Liver (tissue), 9 donors: ENCODE data around the gene IL17RB. TPM values are rescaled to one million over a fixed set of nuclear protein-coding genes. Genes with fewer than 3 reads are reported as not detected.

ENCODE experiments used
- DNase-seq: peaks from one replicate; pipeline ENCODE4 v3.0.0-alpha.2; 2017; ENCODE audit warnings: low spot score
- H3K27ac ChIP-seq, 2 donors: one replicate each; pipeline ENCODE4 v1.7.0; 2013; ENCODE audit warnings: inconsistent platforms in 2 of 2, low read length in 2 of 2, control low read depth in 1 of 2, low read depth in 1 of 2, mild to moderate bottlenecking in 1 of 2
- H3K27me3 ChIP-seq, 4 donors: one replicate each; pipeline versions ENCODE4 v1.6.1 to v1.7.0; 2013; ENCODE audit warnings: low read length in 3 of 4, inconsistent platforms in 1 of 4, mild to moderate bottlenecking in 1 of 4, moderate library complexity in 1 of 4; ENCODE audit not compliant: control insufficient read depth in 4 of 4, insufficient read depth in 4 of 4
- H3K36me3 ChIP-seq, 4 donors: one replicate each; pipeline versions ENCODE4 v1.6.1 to v1.7.0; 2013; ENCODE audit warnings: low read length in 3 of 4, mild to moderate bottlenecking in 3 of 4, low read depth in 1 of 4, moderate library complexity in 1 of 4; ENCODE audit not compliant: control insufficient read depth in 4 of 4, insufficient read depth in 3 of 4
- H3K4me1 ChIP-seq, 4 donors: one replicate each; pipeline versions ENCODE4 v1.6.1 to v1.7.0; 2013; ENCODE audit warnings: low read length in 3 of 4, mild to moderate bottlenecking in 3 of 4, moderate library complexity in 1 of 4; ENCODE audit not compliant: control insufficient read depth in 4 of 4, insufficient read depth in 4 of 4
- H3K4me3 ChIP-seq, 3 donors: one replicate each; pipeline versions ENCODE4 v1.6.1 to v1.7.0; 2013; ENCODE audit warnings: low read length in 3 of 3, control low read depth in 1 of 3, low read depth in 1 of 3, mild to moderate bottlenecking in 1 of 3
- H3K9ac ChIP-seq, 2 donors: one replicate each; pipeline ENCODE4 v1.7.0; 2013; ENCODE audit warnings: low read length in 2 of 2, mild to moderate bottlenecking in 2 of 2, moderate library complexity in 2 of 2, control low read depth in 1 of 2, low read depth in 1 of 2
- H3K9me3 ChIP-seq, 4 donors: one replicate each; pipeline versions ENCODE4 v1.6.1 to v1.7.0; 2013; ENCODE audit warnings: low read length in 3 of 4; ENCODE audit not compliant: control insufficient read depth in 4 of 4
- ATF3 ChIP-seq: IDR thresholded peaks from 2 replicates; pipeline ENCODE4 v1.6.1; 2016; ENCODE audit warnings: antibody characterized with exemption
- FOXA1 ChIP-seq: IDR thresholded peaks from 2 replicates; pipeline ENCODE4 v1.6.1; 2016; ENCODE audit warnings: antibody characterized with exemption
- FOXA2 ChIP-seq: IDR thresholded peaks from 2 replicates; pipeline ENCODE4 v1.6.1; 2016; ENCODE audit warnings: antibody characterized with exemption
- HNF4A ChIP-seq, 2 donors: conservative IDR thresholded peaks; 2 replicates each; pipeline ENCODE4 v1.6.1; 2016; ENCODE audit warnings: antibody characterized with exemption in 2 of 2, mild to moderate bottlenecking in 2 of 2
- JUND ChIP-seq, 2 donors: IDR thresholded peaks; 2 replicates each; pipeline ENCODE4 v1.6.1; 2016; ENCODE audit warnings: antibody characterized with exemption in 2 of 2
- MAX ChIP-seq: IDR thresholded peaks from 2 replicates; pipeline ENCODE4 v1.6.1; 2016; ENCODE audit warnings: antibody characterized with exemption
- NR2F2 ChIP-seq: IDR thresholded peaks from 2 replicates; pipeline ENCODE4 v1.6.1; 2016; ENCODE audit warnings: antibody characterized with exemption
- RAD21 ChIP-seq, 2 donors: IDR thresholded peaks; 2 replicates each; pipeline ENCODE4 v1.6.1; 2016; ENCODE audit warnings: antibody characterized with exemption in 2 of 2, mild to moderate bottlenecking in 2 of 2
- REST ChIP-seq: IDR thresholded peaks from 2 replicates; pipeline ENCODE4 v1.6.1; 2016; ENCODE audit warnings: antibody characterized with exemption, mild to moderate bottlenecking
- RXRA ChIP-seq, 2 donors: IDR thresholded peaks; 2 replicates each; pipeline ENCODE4 v1.6.1; 2017 to 2018; ENCODE audit warnings: antibody characterized with exemption in 2 of 2, mild to moderate bottlenecking in 1 of 2
- TAF1 ChIP-seq: conservative IDR thresholded peaks from 2 replicates; pipeline ENCODE4 v1.6.1; 2016; ENCODE audit warnings: antibody characterized with exemption, mild to moderate bottlenecking
- YY1 ChIP-seq: IDR thresholded peaks from 2 replicates; pipeline ENCODE4 v1.6.1; 2016; ENCODE audit warnings: antibody characterized with exemption, mild to moderate bottlenecking
- ZBTB33 ChIP-seq: IDR thresholded peaks from 2 replicates; pipeline ENCODE4 v1.6.1; 2016; ENCODE audit warnings: antibody characterized with exemption
- WGBS: extraction: QIAGEN DNeasy Blood & Tissue Kit; methylation state at CpG from one replicate; pipeline ENCODE4 v1.1.7; 2013; 5-methylcytosine and 5-hydroxymethylcytosine counted together
- polyA plus RNA-seq, 2 donors: library from polyadenylated mRNA; stranded (reverse) in 1 of 2; unstranded in 1 of 2; fragments of 200-250 nt in 1 of 2; fragments of >200 nt in 1 of 2; fragmentation: Nextera tagmentation in 1 of 2; extraction: Ambion mirVana in 1 of 2; gene quantifications; one replicate each; pipeline versions ENCODE4 v1.2.1 to v1.2.3, GENCODE V29; 2013 to 2015
- total RNA-seq, 2 donors: library from RNA; depleted of rRNA; stranded (reverse); fragments of >200 nt; gene quantifications; one replicate each; pipeline ENCODE4 v1.2.3, GENCODE V29; 2014
- donor health status: healthy.
- donor health status: healthy.
- donor health status: healthy.
- donor health status: healthy.
- donor health status: healthy.

The IL17RB gene
- total and polyA plus RNA-seq, 4 donors, result 11.8 to 21.6 (median 15.8) TPM

- DNase-seq, result no peak
- H3K9ac ChIP-seq, result no peak overlapping the region
- TF ChIP-seq NR2F2, result no peak
- TF ChIP-seq YY1, result no peak
- TF ChIP-seq RAD21 (IDR thresholded peaks at IDR 0.05), result no peak
- no peak for TF ChIP-seq TAF1
- no peak for TF ChIP-seq ATF3
- no peak overlapping the region for H3K27ac ChIP-seq
- H3K27me3 ChIP-seq, result no peaks in the 10 kb centered on the region
- 94% methylated on average over 6 of the region's 6 CpGs for WGBS
- H3K36me3 ChIP-seq, result peaks cover 4 to 34% (median 12%) of the 10 kb centered on the region in 4 donors
- no peaks in the 10 kb centered on the region for H3K9me3 ChIP-seq
- H3K4me1 ChIP-seq, result peaks cover 0 to 24% (median 2%) of the 10 kb centered on the region in 4 donors
- no peak overlapping the region for H3K4me3 ChIP-seq
Measured at GRCh38 chr3:53834429-53835095, 11.8 kb upstream of the IL17RB start.

DNA sequence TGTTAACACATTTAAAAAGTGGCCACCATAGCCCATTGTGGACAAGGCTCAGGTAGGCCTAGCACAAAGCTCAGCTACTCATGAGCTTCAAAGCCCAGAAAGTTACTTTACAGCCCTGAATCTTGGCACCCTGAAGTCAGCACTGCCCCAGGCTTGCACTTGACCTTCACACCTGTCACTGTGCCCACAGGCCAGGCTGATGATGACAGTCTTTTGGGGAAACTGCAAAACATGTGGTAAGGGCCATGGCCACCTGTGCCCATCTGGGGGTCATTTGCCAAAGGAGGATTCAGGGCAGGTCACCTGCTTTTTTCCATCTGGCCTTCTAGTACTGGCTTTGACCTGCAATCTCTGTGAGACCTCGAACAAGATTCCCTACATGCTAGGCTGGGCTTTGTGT is 11.1 kb upstream of the IL17RB start:
- peaks cover 0 to 24% (median 2%) of the 10 kb centered on the region in 4 donors for H3K4me1 ChIP-seq
- H3K36me3 ChIP-seq, result peaks cover 4 to 36% (median 12%) of the 10 kb centered on the region in 4 donors
- TF ChIP-seq JUND (IDR thresholded peaks at IDR 0.05) (no peak), ZBTB33 (no peak), RAD21 (IDR thresholded peaks at IDR 0.05) (no peak), TAF1 (no peak), RXRA (IDR thresholded peaks at IDR 0.05) (peak in 1 of 2 donors; percentile 25)
- 72% methylated on average over 1 of the region's 1 CpG for WGBS
- no peak overlapping the region for H3K9ac ChIP-seq
- H3K9me3 ChIP-seq, result no peaks in the 10 kb centered on the region
- H3K27ac ChIP-seq, result no peak overlapping the region
- no peaks in the 10 kb centered on the region for H3K27me3 ChIP-seq
- H3K4me3 ChIP-seq, result no peak overlapping the region
- DNase-seq, result no peak

DNA sequence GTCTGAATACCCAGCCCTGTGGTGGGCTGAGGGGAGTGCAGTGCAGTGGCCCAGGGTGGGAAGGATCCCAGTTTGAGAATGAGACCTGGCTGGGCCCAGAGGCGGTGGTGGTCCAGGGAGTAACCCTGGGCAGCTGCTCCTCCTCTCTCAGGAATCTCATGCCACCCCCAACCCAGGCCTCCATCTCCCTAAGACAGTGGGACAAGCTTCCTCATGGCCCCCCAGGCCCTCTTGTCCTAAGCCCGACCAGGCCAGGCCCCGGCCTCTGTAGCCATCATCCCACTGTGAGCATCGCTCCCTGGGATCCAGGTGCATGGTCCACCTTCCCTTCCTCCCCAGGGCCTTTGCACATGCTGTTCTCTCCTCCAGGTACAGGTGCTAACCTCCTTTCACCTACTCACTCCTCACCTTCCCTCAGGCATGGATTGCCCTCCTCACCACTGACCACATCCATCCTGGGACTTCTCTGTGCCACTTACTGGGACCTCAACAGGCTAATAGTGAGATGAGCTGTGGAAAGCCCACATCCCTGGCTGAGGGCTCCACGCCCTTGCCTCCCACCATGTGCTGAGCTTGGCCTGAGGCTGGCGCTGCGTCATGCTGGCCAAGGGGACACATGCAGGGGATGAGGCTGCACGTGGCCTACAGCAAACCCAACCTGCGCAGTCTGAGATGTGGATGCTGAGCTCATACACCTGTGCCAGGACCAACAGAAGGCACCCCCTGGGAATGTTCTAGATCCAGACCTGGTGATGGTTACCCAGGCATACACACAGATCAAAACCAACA is 10.1 kb upstream of the IL17RB start:
- no peak overlapping the region for H3K27ac ChIP-seq
- H3K9ac ChIP-seq, result no peak overlapping the region
- 97% methylated on average over 9 of the region's 9 CpGs for WGBS
- H3K4me1 ChIP-seq, result peaks cover 0 to 27% (median 2%) of the 10 kb centered on the region in 4 donors
- H3K4me3 ChIP-seq, result no peak overlapping the region
- no peaks in the 10 kb centered on the region for H3K27me3 ChIP-seq
- no peaks in the 10 kb centered on the region for H3K9me3 ChIP-seq
- TF ChIP-seq FOXA1 (no peak), FOXA2 (no peak), TAF1 (no peak), JUND (IDR thresholded peaks at IDR 0.05) (no peak), HNF4A (conservative IDR thresholded peaks at IDR 0.05) (no peak), ATF3 (no peak), YY1 (no peak), REST (no peak), MAX (no peak), RAD21 (IDR thresholded peaks at IDR 0.05) (no peak), ZBTB33 (no peak), RXRA (IDR thresholded peaks at IDR 0.05) (no peak)
- H3K36me3 ChIP-seq, result peaks cover 4 to 29% (median 11%) of the 10 kb centered on the region in 4 donors
- DNase-seq, result no peak
